Measurements from ENCODE around the gene ARNT2. TPM values are rescaled to one million over a fixed set of nuclear protein-coding genes. Genes with fewer than 3 reads are reported as not detected.

Gene ARNT2
- total and polyA plus RNA-seq, 4 donors, result 0.63 to 16.2 (median 4.9) TPM

- ATAC-seq (ENCODE audit: low FRiP score) (no peak), DNase-seq (no peak)
- Histone ChIP-seq H3K27me3 (ENCODE audit: control insufficient read depth in 1 of 2, insufficient read depth in 2 of 2, low read length in 1 of 2) (no peaks in the 10 kb centered on the region), H3K36me3 (ENCODE audit: control insufficient read depth in 1 of 2, insufficient read depth in 2 of 2, low read length in 1 of 2) (no peaks in the 10 kb centered on the region), H3K4me1 (ENCODE audit: control insufficient read depth in 1 of 2, insufficient read depth in 2 of 2, low read length in 2 of 2) (peaks cover 0 to 2% of the 10 kb centered on the region in 2 donors), H3K27ac (ENCODE audit: low read depth in 1 of 2, low read length in 2 of 2) (no peak overlapping the region), H3K9me3 (ENCODE audit: control insufficient read depth, low read length) (no peaks in the 10 kb centered on the region), H3K4me3 (ENCODE audit: low read length in 2 of 2) (no peak overlapping the region)
- WGBS, 2 donors, result 90 to 93% methylated on average over 4 of the region's 4 CpGs
- intact Hi-C loops (cut with DNase I), result no loop called here
Observed at GRCh38 chr15:80416702-80417101, 12.5 kb downstream of the ARNT2 start.

DNA sequence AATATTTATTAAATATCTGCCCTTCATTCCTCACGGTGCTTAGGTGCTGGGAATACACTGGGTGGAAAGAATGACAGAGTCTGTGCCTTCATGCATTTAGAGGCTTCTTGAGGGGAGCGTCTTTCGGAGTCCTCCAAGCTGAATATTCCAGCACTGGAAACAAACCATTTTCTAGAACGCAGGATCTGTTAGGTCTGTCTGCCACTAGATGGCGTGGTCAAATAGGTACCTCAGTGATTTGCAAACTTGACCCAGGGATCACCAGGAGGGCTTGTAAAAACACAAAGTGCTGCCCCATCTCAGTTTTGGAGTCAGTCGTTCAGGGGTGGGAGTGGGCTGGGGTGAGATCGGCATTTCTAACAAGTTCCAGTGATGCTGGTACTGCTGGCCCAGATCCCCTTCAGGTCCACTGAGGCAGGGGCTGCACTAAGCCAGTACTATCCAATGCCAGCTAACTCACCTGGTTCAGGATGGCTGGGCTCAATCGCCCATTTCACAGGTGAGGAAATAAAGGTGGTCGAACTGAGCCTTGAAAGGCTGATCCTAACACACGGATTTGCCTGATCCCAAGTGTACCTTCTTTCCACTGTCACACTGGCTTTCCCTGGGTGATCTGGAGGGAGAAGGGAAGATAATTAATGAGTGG lies 14.8 kb downstream of the ARNT2 start:
- intact Hi-C loops (cut with DNase I), result no loop called here
- H3K4me3 ChIP-seq (ENCODE audit: low read length in 2 of 2), result no peak overlapping the region
- DNase-seq (no peak), ATAC-seq (ENCODE audit: low FRiP score) (no peak)
- H3K36me3 ChIP-seq (ENCODE audit: control insufficient read depth in 1 of 2, insufficient read depth in 2 of 2, low read length in 1 of 2), result no peaks in the 10 kb centered on the region
- peaks cover 0 to 2% of the 10 kb centered on the region in 2 donors for H3K4me1 ChIP-seq (ENCODE audit: control insufficient read depth in 1 of 2, insufficient read depth in 2 of 2, low read length in 2 of 2)
- WGBS, 2 donors, result 56 to 70% methylated on average over 10 of the region's 10 CpGs
- no peak overlapping the region for H3K27ac ChIP-seq (ENCODE audit: low read depth in 1 of 2, low read length in 2 of 2)
- no peaks in the 10 kb centered on the region for H3K27me3 ChIP-seq (ENCODE audit: control insufficient read depth in 1 of 2, insufficient read depth in 2 of 2, low read length in 1 of 2)
- H3K9me3 ChIP-seq (ENCODE audit: control insufficient read depth, low read length), result no peaks in the 10 kb centered on the region

DNA sequence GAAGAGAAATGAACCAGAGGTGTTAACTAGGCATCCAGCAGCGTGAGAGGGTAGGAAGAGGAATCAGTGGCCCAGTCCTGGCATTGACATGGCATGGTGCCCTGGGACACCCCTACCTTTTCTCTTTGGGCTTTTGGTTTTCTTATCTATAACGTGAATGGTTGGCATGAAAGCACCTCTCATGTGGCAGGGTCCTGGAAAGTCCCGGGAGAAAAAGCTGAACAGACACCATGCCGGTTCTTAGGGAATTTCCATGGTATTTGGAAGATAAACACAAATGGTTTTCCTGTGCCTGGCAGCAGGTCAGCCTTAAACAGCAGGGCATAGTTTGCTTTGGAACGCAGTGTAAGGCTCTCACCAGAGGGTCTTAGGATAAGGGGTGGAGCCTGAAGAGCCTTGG lies 15.4 kb downstream of the ARNT2 start:
- Histone ChIP-seq H3K27me3 (ENCODE audit: control insufficient read depth in 1 of 2, insufficient read depth in 2 of 2, low read length in 1 of 2) (no peaks in the 10 kb centered on the region), H3K9me3 (ENCODE audit: control insufficient read depth, low read length) (no peaks in the 10 kb centered on the region), H3K4me3 (ENCODE audit: low read length in 2 of 2) (no peak overlapping the region), H3K27ac (ENCODE audit: low read depth in 1 of 2, low read length in 2 of 2) (no peak overlapping the region), H3K4me1 (ENCODE audit: control insufficient read depth in 1 of 2, insufficient read depth in 2 of 2, low read length in 2 of 2) (peaks cover 0 to 2% of the 10 kb centered on the region in 2 donors), H3K36me3 (ENCODE audit: control insufficient read depth in 1 of 2, insufficient read depth in 2 of 2, low read length in 1 of 2) (no peaks in the 10 kb centered on the region)
- intact Hi-C loops (cut with DNase I), result no loop called here
- no peak for DNase-seq
- WGBS, 2 donors, result 4% methylated on average over 5 of the region's 5 CpGs
- ATAC-seq (ENCODE audit: low FRiP score), result no peak

DNA sequence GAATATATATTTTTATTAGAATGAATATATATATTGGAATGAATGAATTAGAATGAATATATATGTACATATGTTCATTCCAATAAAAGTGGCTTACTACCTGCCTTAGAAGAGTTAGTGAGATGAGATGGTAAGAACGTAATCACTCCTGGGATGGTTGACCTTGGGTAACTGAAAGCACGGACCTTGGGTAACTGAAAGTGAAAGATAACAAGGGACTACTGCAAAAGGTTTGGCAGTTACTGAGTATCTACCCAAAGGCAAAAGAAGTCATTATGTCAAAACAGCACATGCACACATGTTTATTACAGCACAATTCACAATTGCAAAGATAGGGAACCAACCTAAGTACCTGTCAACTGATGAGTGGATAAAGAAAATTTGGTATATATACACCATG lies 16.5 kb downstream of the ARNT2 start:
- intact Hi-C loops (cut with DNase I), result no loop called here
- H3K4me3 ChIP-seq (ENCODE audit: low read length in 2 of 2), result no peak overlapping the region
- ATAC-seq (ENCODE audit: low FRiP score) (no peak), DNase-seq (no peak)
- no peaks in the 10 kb centered on the region for H3K36me3 ChIP-seq (ENCODE audit: control insufficient read depth in 1 of 2, insufficient read depth in 2 of 2, low read length in 1 of 2)
- H3K4me1 ChIP-seq (ENCODE audit: control insufficient read depth in 1 of 2, insufficient read depth in 2 of 2, low read length in 2 of 2), result peaks cover 0 to 2% of the 10 kb centered on the region in 2 donors
- H3K9me3 ChIP-seq (ENCODE audit: control insufficient read depth, low read length), result no peaks in the 10 kb centered on the region
- H3K27me3 ChIP-seq (ENCODE audit: control insufficient read depth in 1 of 2, insufficient read depth in 2 of 2, low read length in 1 of 2), result no peaks in the 10 kb centered on the region
- no peak overlapping the region for H3K27ac ChIP-seq (ENCODE audit: low read depth in 1 of 2, low read length in 2 of 2)
- WGBS, 2 donors, result 48 to 67% methylated on average over 2 of the region's 2 CpGs

GRCh38 chr15:80423215-80423614 lies 19.0 kb downstream of the ARNT2 start:
- H3K9me3 ChIP-seq (ENCODE audit: control insufficient read depth, low read length), result no peaks in the 10 kb centered on the region
- no peak for ATAC-seq (ENCODE audit: low FRiP score)
- H3K27ac ChIP-seq (ENCODE audit: low read depth in 1 of 2, low read length in 2 of 2), result no peak overlapping the region
- no peaks in the 10 kb centered on the region for H3K27me3 ChIP-seq (ENCODE audit: control insufficient read depth in 1 of 2, insufficient read depth in 2 of 2, low read length in 1 of 2)
- H3K4me1 ChIP-seq (ENCODE audit: control insufficient read depth in 1 of 2, insufficient read depth in 2 of 2, low read length in 2 of 2), result peaks cover 0 to 2% of the 10 kb centered on the region in 2 donors
- no peak overlapping the region for H3K4me3 ChIP-seq (ENCODE audit: low read length in 2 of 2)
- no peak for DNase-seq
- intact Hi-C loops (cut with DNase I), result no loop called here
- 80 to 83% methylated on average over 4 of the region's 4 CpGs for WGBS, 2 donors
- H3K36me3 ChIP-seq (ENCODE audit: control insufficient read depth in 1 of 2, insufficient read depth in 2 of 2, low read length in 1 of 2), result no peaks in the 10 kb centered on the region

GRCh38 chr15:80424381-80424780 lies 20.2 kb downstream of the ARNT2 start:
- ATAC-seq (ENCODE audit: low FRiP score), result no peak
- intact Hi-C loops (cut with DNase I), result no loop called here
- peaks cover 0 to 2% of the 10 kb centered on the region in 2 donors for H3K4me1 ChIP-seq (ENCODE audit: control insufficient read depth in 1 of 2, insufficient read depth in 2 of 2, low read length in 2 of 2)
- no peak for DNase-seq
- H3K27ac ChIP-seq (ENCODE audit: low read depth in 1 of 2, low read length in 2 of 2), result no peak overlapping the region
- WGBS, 2 donors, result 88 to 89% methylated on average over 2 of the region's 2 CpGs
- H3K4me3 ChIP-seq (ENCODE audit: low read length in 2 of 2), result no peak overlapping the region
- no peaks in the 10 kb centered on the region for H3K36me3 ChIP-seq (ENCODE audit: control insufficient read depth in 1 of 2, insufficient read depth in 2 of 2, low read length in 1 of 2)
- H3K27me3 ChIP-seq (ENCODE audit: control insufficient read depth in 1 of 2, insufficient read depth in 2 of 2, low read length in 1 of 2), result no peaks in the 10 kb centered on the region
- no peaks in the 10 kb centered on the region for H3K9me3 ChIP-seq (ENCODE audit: control insufficient read depth, low read length)

GRCh38 chr15:80426316-80426715 lies 22.1 kb downstream of the ARNT2 start:
- Histone ChIP-seq H3K9me3 (ENCODE audit: control insufficient read depth, low read length) (no peaks in the 10 kb centered on the region), H3K36me3 (ENCODE audit: control insufficient read depth in 1 of 2, insufficient read depth in 2 of 2, low read length in 1 of 2) (no peaks in the 10 kb centered on the region), H3K4me3 (ENCODE audit: low read length in 2 of 2) (no peak overlapping the region), H3K4me1 (ENCODE audit: control insufficient read depth in 1 of 2, insufficient read depth in 2 of 2, low read length in 2 of 2) (no peaks in the 10 kb centered on the region), H3K27ac (ENCODE audit: low read depth in 1 of 2, low read length in 2 of 2) (no peak overlapping the region), H3K27me3 (ENCODE audit: control insufficient read depth in 1 of 2, insufficient read depth in 2 of 2, low read length in 1 of 2) (no peaks in the 10 kb centered on the region)
- DNase-seq (no peak), ATAC-seq (ENCODE audit: low FRiP score) (no peak)
- 93 to 98% methylated on average over 3 of the region's 3 CpGs for WGBS, 2 donors
- intact Hi-C loops (cut with DNase I), result no loop called here

GRCh38 chr15:80429964-80430363 lies 25.8 kb downstream of the ARNT2 start:
- H3K36me3 ChIP-seq (ENCODE audit: control insufficient read depth in 1 of 2, insufficient read depth in 2 of 2, low read length in 1 of 2), result no peaks in the 10 kb centered on the region
- H3K9me3 ChIP-seq (ENCODE audit: control insufficient read depth, low read length), result no peaks in the 10 kb centered on the region
- H3K27me3 ChIP-seq (ENCODE audit: control insufficient read depth in 1 of 2, insufficient read depth in 2 of 2, low read length in 1 of 2), result no peaks in the 10 kb centered on the region
- H3K27ac ChIP-seq (ENCODE audit: low read depth in 1 of 2, low read length in 2 of 2), result no peak overlapping the region
- ATAC-seq (ENCODE audit: low FRiP score), result no peak
- intact Hi-C loops (cut with DNase I), result no loop called here
- no peak overlapping the region for H3K4me3 ChIP-seq (ENCODE audit: low read length in 2 of 2)
- no peaks in the 10 kb centered on the region for H3K4me1 ChIP-seq (ENCODE audit: control insufficient read depth in 1 of 2, insufficient read depth in 2 of 2, low read length in 2 of 2)
- WGBS, 2 donors, result 96 to 98% methylated on average over 5 of the region's 5 CpGs
- DNase-seq, result no peak

DNA sequence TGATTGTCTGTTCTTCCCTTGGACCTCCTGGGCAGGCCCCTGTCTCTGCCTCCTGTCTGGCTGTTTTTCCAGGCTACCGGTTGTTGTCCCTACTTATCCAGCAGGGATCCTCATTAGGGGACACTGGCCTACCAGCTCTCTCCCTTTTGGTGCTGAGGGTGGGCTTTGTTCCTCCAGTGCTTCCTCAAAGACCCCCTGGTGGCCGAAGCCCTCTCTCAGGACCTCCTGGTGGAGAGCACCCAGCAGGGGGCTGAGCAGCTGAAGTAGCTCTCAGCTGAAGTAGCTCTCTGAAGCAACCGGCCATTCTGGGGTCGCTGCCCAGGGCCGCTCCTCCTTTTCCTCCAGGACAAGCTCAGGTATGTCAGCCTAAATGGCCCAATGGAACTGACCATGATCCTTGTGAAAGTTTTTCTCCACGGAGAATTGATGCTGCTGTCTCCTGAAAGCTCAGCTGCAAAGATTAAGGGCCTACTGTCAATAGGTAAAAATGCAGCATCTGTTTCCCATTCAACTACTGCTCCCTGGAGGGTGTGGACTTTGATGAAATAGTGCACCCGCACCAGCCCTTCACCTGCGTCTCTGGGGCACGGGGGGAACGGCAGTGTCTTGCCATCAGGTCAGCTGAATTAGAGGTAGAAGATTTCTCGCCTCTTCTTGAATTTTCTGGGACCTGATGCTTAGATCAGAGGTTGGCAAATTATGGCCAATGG lies 27.6 kb downstream of the ARNT2 start:
- Histone ChIP-seq H3K27me3 (ENCODE audit: control insufficient read depth in 1 of 2, insufficient read depth in 2 of 2, low read length in 1 of 2) (no peaks in the 10 kb centered on the region), H3K27ac (ENCODE audit: low read depth in 1 of 2, low read length in 2 of 2) (no peak overlapping the region), H3K36me3 (ENCODE audit: control insufficient read depth in 1 of 2, insufficient read depth in 2 of 2, low read length in 1 of 2) (no peaks in the 10 kb centered on the region), H3K4me1 (ENCODE audit: control insufficient read depth in 1 of 2, insufficient read depth in 2 of 2, low read length in 2 of 2) (no peaks in the 10 kb centered on the region), H3K9me3 (ENCODE audit: control insufficient read depth, low read length) (no peaks in the 10 kb centered on the region), H3K4me3 (ENCODE audit: low read length in 2 of 2) (no peak overlapping the region)
- 76 to 79% methylated on average over 11 of the region's 11 CpGs for WGBS, 2 donors
- intact Hi-C loops (cut with DNase I), result no loop called here
- ATAC-seq (ENCODE audit: low FRiP score) (no peak), DNase-seq (no peak)
